GM12874 (cell line): ENCODE results near the gene PCDH15.

Experiments
- TF ChIP-seq, protein P1 (sequence below): IDR thresholded peaks from 2 replicates; pipeline ENCODE4 v1.5.1; 2011; ENCODE audit warnings: low read depth, mild to moderate bottlenecking, control low read depth, low read length, moderate library complexity; ENCODE audit not compliant: insufficient read depth

PCDH15 gene

DNA sequence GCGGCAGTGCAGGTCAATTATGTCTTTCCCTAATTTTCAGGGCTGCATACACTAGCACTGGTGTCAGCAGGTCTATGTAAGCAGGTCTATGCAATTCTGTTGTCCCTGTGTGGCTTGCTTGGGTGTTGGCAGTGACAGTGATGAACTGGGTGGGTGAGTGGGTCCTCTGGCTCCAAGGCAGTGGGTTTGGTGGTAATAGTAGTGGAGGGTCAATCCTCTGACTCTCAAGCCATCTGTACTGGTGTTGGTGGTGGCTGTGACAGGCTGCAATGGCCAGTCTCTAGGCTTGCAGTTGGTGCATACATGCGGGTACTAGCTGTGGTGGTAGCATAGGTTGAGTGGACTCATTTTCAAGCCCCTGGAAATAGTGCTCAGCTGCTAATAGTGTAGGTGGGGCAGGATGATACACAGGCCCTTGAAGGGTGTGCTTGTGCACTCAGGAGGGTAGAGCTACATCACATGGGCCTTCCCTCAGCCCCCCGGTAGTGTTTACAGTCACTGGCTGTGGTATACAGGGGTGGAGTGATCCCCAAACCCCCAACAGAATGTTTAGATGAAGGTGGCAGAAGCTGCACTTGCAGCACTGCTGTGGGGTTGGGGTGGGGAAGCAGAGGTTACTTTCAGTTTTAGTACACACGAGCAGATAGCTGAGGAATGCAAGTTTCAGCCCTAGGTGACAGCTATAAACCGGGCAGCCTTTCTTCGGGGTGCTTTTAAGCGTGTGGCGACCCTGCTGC is 331.3 kb downstream of the PCDH15 start:
- TF ChIP-seq, protein P1, sequence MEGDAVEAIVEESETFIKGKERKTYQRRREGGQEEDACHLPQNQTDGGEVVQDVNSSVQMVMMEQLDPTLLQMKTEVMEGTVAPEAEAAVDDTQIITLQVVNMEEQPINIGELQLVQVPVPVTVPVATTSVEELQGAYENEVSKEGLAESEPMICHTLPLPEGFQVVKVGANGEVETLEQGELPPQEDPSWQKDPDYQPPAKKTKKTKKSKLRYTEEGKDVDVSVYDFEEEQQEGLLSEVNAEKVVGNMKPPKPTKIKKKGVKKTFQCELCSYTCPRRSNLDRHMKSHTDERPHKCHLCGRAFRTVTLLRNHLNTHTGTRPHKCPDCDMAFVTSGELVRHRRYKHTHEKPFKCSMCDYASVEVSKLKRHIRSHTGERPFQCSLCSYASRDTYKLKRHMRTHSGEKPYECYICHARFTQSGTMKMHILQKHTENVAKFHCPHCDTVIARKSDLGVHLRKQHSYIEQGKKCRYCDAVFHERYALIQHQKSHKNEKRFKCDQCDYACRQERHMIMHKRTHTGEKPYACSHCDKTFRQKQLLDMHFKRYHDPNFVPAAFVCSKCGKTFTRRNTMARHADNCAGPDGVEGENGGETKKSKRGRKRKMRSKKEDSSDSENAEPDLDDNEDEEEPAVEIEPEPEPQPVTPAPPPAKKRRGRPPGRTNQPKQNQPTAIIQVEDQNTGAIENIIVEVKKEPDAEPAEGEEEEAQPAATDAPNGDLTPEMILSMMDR, result no peak

DNA sequence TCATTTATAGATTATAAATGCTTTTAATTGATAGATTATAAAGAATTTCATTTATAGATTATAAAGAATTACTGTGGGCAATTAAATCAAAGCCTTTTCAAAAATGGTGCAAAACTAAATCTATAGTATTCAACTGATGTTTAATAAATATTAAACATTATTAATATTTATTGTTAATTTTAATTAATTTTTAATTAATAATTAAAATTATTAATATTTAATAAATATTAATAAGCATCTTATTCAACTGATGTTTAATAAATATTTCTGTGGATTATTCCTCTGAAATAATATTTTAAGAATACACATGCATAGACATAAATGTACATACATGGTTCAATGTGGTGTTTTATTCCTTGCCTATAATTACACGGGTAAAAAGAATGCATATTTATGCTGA is 346.8 kb downstream of the PCDH15 start:
- TF ChIP-seq, protein P1, result no peak

DNA sequence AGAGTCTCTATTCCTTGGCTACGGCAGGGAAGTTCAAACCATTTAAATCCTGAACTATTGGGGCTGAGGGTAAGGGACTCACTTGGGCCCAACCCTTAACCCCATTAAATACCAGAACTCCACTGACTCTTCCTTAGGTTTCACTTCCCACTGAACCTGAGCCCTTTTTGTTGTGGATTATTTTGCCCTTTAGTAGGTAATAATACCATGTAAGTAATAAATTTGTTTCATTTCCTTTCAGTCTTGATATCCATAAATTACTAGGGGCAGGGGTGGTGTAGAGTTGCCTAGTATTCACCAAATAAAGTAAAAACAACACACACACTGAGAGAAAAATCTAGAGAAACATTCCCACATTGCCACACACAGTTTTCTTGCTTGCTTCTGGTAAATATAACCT is 352.0 kb downstream of the PCDH15 start:
- TF ChIP-seq, protein P1, result no peak

DNA sequence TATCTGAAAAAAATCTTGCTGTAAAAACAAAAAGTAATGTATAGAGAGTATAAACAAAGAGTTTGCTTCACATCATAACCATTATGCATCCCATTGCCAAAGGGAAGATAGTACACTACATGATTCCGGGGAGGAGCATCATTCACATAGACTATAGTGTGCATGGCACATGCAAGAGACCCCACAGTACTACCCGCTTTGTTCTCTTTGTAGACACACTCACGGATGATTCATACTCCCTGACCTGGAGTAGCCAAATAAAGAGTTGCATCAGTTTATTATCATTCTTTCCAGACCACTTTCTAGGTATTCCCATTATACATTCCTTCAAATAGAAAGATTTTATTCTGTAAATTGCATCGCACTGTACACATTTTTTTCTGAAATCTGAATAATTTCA is 356.9 kb downstream of the PCDH15 start:
- TF ChIP-seq, protein P1, result no peak

DNA sequence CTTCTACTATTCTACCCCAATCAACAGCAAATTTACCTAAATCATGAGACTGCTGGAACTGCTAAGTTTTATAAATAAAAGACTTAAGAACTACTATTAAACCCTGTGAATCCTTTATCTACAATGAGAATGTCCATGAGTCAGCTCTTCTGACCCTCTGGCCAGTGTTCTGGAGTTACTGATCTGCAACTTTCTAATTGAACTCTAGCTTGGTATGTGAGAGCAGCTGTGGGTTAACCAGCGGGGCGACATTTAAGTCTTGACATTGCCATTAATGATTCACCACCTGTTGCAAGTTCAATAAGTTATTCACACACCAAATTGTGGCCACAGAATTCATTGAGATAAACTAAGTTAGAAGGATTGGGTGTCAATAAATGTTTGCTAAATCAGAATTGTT is 359.8 kb downstream of the PCDH15 start:
- TF ChIP-seq, protein P1, result no peak

DNA sequence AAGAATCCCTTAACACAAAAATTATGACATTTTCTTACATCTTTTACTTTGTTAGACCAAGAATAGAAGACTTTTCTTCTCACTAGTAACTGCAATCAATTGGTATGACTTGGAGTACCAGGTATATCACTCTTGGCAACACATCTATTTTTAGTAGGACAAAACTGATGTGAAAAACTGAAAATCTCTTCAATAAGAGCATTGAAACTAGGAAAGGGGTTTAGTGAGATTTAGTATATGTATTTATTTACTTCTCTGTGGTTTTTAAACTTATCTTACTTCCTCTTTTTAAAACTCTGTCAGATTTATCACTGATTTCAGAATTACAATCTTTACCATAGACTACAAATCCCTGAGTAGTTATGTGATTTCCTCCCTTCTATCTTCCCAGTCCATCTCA is 366.2 kb downstream of the PCDH15 start:
- TF ChIP-seq, protein P1, result no peak

DNA sequence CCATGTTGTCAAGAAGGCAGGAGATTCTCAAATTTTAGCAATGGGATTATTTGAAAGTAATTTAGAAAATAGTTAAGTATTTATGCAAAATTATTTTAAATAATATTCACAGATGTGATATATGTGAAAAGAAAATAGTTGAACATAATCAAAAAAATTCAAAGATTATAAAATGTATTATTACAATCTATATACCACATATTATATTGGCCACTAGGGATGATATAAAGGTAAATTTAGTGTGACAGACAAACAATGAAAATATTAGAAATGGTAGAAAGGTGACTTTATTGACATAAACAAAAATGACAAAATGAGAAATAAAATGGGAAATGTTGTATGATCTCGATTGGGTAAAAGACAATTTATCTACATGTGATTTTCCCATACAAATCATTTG is 385.5 kb downstream of the PCDH15 start:
- TF ChIP-seq, protein P1, result no peak
